Hematopoietic multipotent progenitor cell treated with erythropoietin and hydrocortisone succinate and interleukin-3 and kit ligand, for 17 days (in vitro differentiated cells): ENCODE data around the gene CEP112.

Experiments
- DNase-seq: peaks from one replicate; pipeline ENCODE4 v3.0.0-alpha.2; 2015; ENCODE audit warnings: low spot score

CEP112 gene

GRCh38 chr17:65638221-65638975 is 553.5 kb downstream of the CEP112 start:
- DNase-seq = no peak

DNA sequence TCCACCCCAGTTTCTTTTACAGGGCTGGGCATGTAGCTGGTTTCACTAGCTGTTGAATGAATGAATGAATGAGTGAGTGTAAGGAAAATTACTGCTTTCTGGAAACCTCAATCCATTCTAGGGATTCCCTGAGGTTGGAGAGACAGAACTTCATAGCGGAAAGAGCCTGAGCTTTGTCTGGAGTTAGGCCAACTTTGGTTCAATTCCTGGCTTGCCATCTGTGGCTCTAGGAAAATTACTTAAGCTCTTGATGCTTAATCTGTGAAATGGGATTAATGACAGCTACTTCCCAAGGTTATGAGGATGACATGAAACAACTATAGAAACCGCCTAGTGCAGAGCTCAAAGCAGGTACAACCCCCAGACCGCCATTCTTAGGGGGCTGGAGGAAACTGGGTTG is 554.1 kb downstream of the CEP112 start:
- DNase-seq = no peak

DNA sequence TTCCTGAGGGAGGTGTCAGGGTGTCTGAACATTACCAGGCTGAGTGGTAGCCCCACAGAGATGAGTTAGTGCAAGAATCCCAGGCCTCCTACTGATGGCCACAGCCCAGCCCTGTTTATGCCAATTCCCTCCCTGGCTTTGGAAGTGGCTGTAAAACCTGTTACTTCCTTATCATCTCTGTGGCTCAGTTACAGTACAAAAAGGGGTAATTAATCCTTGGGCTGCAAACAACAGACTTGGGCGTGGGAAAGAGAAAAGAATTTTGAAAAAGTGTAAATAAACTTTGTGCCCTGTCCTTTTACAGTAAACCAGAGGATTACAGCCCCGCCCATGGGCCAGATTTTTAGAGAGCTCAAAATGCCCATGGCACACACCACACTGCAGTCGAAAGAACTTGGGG is 557.4 kb downstream of the CEP112 start:
- DNase-seq = no peak

DNA sequence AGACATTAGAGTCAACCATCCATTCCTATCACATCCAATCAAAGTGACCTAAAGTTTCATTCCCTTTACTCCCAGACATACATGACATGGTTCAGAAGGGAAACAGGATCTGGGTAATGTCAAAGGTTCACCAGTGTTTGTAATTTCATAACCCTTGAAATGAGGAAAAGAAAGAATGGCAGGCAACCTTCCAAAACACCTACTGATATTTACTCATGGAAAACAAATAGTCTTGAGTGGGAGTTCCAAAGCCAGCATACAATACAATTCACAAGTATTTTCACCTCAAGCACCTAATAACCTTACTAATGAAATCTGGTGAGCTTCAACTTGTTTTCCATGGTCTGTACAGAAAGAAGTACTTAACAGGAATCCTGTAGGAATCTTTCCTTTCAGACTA is 557.9 kb downstream of the CEP112 start:
- DNase-seq = no peak

DNA sequence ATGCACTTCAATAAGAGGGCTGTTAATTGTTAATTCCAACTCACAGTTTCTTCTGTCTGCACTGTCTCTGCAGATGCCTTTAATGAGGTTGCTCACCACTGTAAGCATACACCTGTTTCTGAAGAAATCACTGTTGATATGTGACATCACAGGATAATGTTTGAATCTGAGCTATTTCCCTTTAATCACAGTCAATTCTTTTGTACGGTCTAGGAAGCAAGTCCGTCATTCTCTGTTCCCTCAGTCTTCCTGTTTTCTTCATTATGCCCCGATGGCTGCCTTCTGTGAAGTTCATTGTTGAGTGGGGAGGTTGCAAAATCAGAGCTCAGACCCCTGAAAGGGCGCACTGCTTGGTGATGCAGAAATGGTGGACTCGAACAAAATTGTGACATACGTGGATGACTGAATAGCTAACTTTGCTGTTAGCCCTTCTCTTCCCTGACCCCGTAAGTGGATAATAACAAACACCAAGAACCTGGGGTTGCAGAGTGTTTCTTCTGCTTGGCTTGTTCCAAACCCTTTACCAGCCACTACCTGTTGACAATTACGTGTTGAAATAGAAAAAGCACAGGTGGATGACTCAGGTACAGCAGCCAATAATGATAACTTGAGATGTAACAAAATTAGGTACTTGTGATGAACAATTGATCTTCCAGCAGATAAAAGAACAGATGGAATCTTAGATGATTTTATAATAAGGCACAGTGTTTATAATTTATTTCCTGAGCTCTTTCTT is 558.6 kb downstream of the CEP112 start:
- no peak for DNase-seq

DNA sequence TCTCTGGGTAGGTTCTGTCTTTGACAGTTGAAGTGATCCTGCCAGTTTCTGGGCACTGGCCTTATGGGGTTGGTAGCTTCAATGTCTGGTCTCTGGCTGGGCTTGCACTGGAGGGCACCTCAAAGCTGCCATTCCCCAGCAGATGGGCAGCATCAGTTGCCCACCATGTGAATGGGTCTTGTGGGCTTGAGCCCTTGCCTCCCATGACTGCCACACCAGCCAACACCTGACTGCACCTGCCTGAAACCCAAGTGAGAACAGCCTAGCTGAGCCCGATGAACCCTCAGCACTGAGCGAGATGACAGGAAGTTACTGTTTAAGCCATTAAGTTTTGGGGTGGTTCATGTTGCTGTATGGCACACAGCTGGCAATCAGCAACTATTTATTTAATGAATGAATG is 561.4 kb downstream of the CEP112 start:
- DNase-seq = no peak

DNA sequence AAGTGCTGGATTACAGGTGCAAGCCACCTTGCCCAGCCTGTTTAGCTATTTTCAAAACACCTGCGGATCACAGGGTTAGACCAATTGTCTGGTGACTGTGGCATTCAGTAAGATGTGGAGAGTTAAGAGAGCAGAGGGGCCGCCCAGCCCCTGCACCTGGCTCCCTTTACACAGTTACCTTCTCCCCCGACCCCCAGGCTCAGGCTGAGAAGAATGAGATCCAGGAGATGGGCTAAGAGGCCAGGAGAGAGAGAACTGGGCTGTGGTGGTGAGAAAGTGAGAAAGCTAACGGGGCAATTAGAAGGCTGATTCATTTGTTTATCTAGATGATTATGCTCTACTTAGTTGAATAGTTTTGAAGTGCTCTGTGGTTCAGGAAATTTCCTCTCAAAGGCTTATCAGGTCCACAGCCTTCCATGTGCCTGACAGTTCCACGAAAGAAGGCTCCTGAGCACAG is 562.7 kb downstream of the CEP112 start:
- DNase-seq = no peak

- DNase-seq = no peak
These were observed 563.3 kb downstream of the CEP112 start for GRCh38 chr17:65628644-65629036.

DNA sequence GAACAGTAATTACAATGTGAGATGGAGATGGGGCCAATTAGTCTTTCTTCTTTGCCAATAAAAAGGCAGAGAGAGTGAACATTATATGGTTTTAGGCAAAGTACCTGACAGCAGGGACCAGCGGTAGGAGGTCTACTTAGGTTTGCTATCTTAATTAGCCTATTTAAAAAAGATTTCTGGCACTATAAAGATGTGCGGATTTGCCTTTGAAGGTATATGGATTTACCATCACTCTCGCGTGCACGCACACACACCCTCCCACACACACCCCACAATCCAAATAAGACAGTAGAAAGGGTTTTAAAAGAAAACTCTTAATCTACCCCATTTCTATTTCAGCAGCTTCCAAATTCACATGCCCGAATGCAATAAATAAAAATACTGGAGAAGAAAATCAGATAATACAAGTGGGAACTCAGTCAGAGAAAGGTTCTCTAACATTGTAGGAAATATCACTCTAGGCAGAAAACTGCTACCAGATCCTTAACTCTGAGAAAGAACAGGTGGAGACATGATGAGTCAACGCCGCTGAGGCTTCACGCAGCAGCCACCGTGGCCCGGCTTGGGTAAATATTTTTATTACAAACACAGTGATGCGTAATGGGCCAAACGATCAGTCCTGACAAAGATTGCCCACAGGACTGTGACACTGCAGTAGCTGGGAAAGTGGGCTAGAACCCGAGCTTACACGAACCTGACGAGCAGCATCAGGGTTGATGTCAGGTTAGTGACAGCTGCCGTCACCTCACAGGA is 563.9 kb downstream of the CEP112 start:
- DNase-seq = no peak

- no peak for DNase-seq
These were observed 564.8 kb downstream of the CEP112 start for GRCh38 chr17:65627108-65627507.

- DNase-seq = no peak
These were observed 565.5 kb downstream of the CEP112 start for GRCh38 chr17:65626451-65626850.

DNA sequence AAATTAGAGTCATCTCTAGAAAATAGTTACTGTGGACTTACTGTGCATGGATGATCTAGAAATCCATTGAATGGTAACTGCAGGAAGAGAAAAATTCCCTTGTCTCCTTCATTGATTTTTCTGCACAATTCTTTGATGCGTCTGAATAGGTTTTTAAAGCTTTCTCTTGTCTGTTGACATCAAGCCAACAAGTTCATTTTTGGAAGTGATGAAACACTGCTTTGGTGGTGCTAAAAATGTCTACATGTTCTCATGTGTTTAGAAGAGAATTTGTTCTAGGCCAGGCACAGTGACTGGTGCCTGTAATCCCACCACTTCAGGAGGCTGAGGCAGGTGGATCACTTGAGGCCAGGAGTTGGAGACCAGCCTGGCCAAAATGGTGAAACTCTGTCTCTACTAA is 573.4 kb downstream of the CEP112 start:
- no peak for DNase-seq

DNA sequence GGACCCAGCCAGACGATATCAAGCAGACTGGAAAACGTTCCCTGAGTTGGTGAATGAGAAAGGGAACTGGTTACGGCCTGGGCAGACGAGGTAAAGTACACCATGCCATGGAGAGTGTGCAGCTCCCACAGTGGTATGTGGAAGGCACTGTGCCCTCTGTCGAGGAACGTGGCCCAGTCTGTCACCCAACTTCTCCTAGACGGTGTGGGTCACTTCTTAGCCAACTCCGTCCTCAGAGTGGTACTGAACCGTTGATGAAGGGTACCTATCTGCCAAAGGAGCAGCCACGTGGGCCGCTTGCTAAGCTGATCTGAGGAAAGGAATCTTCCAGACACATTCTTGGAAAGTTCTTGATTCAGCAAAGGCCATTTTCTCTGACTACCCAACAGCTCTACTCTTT is 574.4 kb downstream of the CEP112 start:
- no peak for DNase-seq

- DNase-seq = no peak
These were observed 582.2 kb downstream of the CEP112 start for GRCh38 chr17:65609749-65610148.

DNA sequence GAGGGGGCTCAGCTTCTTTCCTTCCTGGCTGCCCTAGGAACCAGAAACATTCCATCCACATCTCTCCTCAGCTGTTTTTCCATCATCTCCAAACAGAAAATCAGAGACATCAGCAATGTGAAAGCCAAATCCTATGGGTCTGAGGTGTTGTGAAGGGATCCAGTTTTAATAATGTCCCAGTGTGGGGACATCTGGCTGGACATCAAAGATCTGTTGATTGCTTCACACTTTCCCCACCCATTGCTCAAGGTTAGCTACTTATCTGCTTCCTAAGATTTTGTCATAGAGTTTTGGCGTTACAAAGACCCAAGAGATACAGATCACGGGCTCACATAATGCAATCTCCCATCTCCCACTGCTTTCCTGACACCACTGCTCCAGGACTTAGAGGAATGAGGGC is 582.6 kb downstream of the CEP112 start:
- DNase-seq = no peak

DNA sequence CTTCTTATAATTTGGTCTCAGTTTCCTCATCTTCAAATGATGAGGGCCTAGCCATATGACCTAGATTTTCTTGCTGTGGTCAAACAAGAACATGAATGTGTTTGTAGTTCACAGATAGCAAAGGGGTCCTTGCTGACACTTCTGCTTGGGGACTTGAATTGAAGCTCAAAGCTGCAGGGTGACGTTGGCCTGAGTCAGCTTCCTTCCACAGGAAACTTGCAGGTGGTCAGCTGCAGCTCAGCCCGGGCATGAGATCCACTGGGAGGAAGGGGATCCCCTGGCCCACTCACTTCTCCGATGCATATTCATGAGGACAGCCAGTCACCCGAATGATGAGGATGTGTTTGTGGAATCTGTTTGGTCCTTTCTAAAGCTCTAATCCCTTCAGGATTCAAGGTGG is 587.9 kb downstream of the CEP112 start:
- no peak for DNase-seq

DNA sequence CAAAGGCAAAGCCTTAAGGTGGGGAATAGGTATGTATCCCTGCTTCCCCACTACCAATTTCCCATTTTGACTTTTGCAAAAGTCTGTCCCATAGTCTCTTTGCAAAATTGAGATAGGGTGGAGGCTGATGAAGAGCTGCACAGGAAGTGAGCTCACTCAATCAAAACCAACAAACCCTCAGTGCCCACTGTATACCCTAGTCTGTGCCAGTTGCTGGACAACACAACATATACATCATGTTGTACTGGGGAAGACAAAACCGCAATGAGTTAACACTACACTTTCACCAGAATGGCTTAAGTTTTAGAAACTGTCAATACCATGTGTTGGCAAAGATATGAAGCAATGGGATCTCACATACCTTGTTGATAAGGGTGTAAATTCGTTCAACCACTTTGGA is 590.1 kb downstream of the CEP112 start:
- no peak for DNase-seq

GRCh38 chr17:65601145-65601544 is 590.8 kb downstream of the CEP112 start:
- DNase-seq = no peak

DNA sequence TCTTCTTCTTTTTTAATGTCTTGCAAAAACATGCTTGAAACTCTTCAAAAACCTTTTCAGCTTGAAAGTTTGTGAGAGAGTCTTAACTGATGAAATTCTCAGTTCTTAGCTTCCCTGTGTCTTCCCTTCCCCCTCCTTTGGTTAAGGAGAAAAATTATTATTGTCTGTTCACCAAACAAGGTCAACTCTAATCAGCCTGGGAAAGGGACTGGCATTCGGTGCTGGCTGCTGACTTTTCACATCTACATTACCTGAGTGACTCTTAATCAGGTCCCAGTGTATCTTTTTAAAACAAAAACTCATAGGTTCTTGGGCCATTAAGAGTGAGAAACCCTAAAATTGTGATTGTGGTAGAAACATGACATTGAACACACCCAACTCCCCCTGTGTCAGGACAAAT is 591.4 kb downstream of the CEP112 start:
- DNase-seq = no peak

- no peak for DNase-seq
These were observed 592.3 kb downstream of the CEP112 start for GRCh38 chr17:65599650-65600049.

DNA sequence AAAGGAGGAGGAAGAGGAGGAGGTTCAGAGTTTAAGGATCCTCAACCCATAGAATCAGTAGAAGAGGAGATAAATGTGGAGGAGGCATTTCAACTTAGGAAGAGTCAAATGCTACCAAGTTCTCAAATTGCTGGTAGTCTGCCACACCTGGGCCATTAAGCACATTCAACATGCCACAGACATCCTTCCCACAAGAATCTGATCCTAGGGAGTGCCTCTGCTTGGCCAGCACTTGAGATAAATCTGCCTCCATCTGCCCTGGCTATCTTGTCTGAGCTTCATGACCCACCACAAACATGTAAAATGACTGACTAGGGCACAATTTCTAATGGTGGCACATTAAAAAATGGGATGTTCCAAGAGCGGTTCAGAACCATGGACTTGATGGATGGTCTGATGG is 593.2 kb downstream of the CEP112 start:
- no peak for DNase-seq

- no peak for DNase-seq
These were observed 596.8 kb downstream of the CEP112 start for GRCh38 chr17:65595071-65595656.
